Endothelial cell of umbilical vein (primary cell): Measurements from ENCODE around the gene DZIP3. TPM values are rescaled to one million over a fixed set of nuclear protein-coding genes. Genes with fewer than 3 reads are reported as not detected.

ENCODE experiments used
- BruUV-seq: library from RNA; stranded (reverse); fragments of 400-500 nt; replicated peaks from 2 replicates; lab custom pipeline; 2021; lab: Mats Ljungman, UMichigan
- CTCF ChIA-PET: fragments of 300-600, 350-600 bp; sonication (Branson Sonifier 250); formaldehyde crosslinking; loops from one replicate; lab custom pipeline; 2021; ENCODE audit warnings: antibody characterized with exemption, inconsistent platforms; lab: Charles Lee
- POLR2A ChIA-PET: fragments of 300-600, 350-600 bp; sonication (Branson Sonifier 250); formaldehyde crosslinking; loops from one replicate; lab custom pipeline; 2021; ENCODE audit warnings: antibody characterized with exemption, inconsistent platforms; lab: Charles Lee
- DNase-seq: peaks from one replicate; pipeline ENCODE4 v3.0.0-alpha.2; 2011; ENCODE audit warnings: low read depth, low spot score
- FAIRE-seq: peaks from 2 replicates; lab custom pipeline; 2011; peaks lifted over from hg19 to GRCh38; lab: Jason Lieb, UNC
- H2AFZ ChIP-seq: 2 replicates; pipeline ENCODE4 v1.6.0; 2012; ENCODE audit warnings: low read depth, low read length, control low read depth, inconsistent platforms
- H3K27ac ChIP-seq: 2 replicates; pipeline ENCODE4 v1.5.1; 2011; ENCODE audit warnings: low read depth, mild to moderate bottlenecking, control low read depth, low read length, moderate library complexity; ENCODE audit not compliant: insufficient read depth
- H3K27me3 ChIP-seq, 2 experiments: 2 replicates each; pipeline versions ENCODE4 v1.6.0 to v1.6.1; 2011; ENCODE audit warnings: low read length in 2 of 2, mixed read lengths in 1 of 2; ENCODE audit not compliant: control insufficient read depth in 2 of 2, insufficient read depth in 2 of 2
- H3K36me3 ChIP-seq, 2 experiments: 2 replicates in 1 of 2; 3 replicates in 1 of 2; pipeline ENCODE4 v1.5.1; 2011; ENCODE audit warnings: low read length in 2 of 2, mild to moderate bottlenecking in 1 of 2, moderate library complexity in 1 of 2; ENCODE audit not compliant: control insufficient read depth in 2 of 2, insufficient read depth in 2 of 2; ENCODE audit errors: extremely low read depth in 1 of 2
- H3K4me1 ChIP-seq: 3 replicates; pipeline ENCODE4 v1.5.1; 2011; ENCODE audit warnings: mild to moderate bottlenecking, low read length; ENCODE audit not compliant: control insufficient read depth, insufficient read depth; ENCODE audit errors: extremely low read depth
- H3K4me2 ChIP-seq: 2 replicates; pipeline ENCODE4 v1.6.1; 2011; ENCODE audit warnings: low read length, control low read depth, mixed read lengths; ENCODE audit not compliant: insufficient read depth
- H3K4me3 ChIP-seq, 3 experiments: fragments of 200-600 bp in 1 of 3; sonication (generic), shearing (Covaris generic) in 1 of 3; replicated peaks in 1 of 3; 2 replicates each; pipeline ENCODE4 v1.5.1; 2011 to 2016; ENCODE audit warnings: control low read depth in 3 of 3, low read length in 3 of 3, mild to moderate bottlenecking in 2 of 3, inconsistent platforms in 1 of 3, low read depth in 1 of 3, moderate library complexity in 1 of 3; ENCODE audit not compliant: insufficient read depth in 1 of 3
- H3K79me2 ChIP-seq: 2 replicates; pipeline ENCODE4 v1.6.0; 2012; ENCODE audit warnings: low read length, inconsistent platforms; ENCODE audit not compliant: control insufficient read depth, insufficient read depth
- H3K9ac ChIP-seq: replicated peaks from 2 replicates; pipeline ENCODE3; 2011; ENCODE audit warnings: low read length, control low read depth; ENCODE audit not compliant: insufficient read depth; ENCODE audit errors: extremely low read depth
- H3K9me1 ChIP-seq: replicated peaks from 3 replicates; pipeline ENCODE4 v1.6.0; 2011; ENCODE audit warnings: mild to moderate bottlenecking, low read length; ENCODE audit not compliant: control insufficient read depth, insufficient read depth; ENCODE audit errors: extremely low read depth
- H3K9me3 ChIP-seq: replicated peaks from 2 replicates; pipeline ENCODE4 v1.5.1; 2012; ENCODE audit warnings: low read length, inconsistent platforms; ENCODE audit not compliant: control insufficient read depth, insufficient read depth
- H4K20me1 ChIP-seq: replicated peaks from 2 replicates; pipeline ENCODE3; 2011; ENCODE audit warnings: mild to moderate bottlenecking, low read length; ENCODE audit not compliant: control insufficient read depth, insufficient read depth; ENCODE audit errors: extremely low read depth
- EZH2 ChIP-seq: IDR thresholded peaks from 2 replicates; pipeline ENCODE4 v1.6.1; 2012; ENCODE audit warnings: borderline replicate concordance, low read depth, mild to moderate bottlenecking, moderate library complexity, low read length, inconsistent platforms; ENCODE audit not compliant: severe bottlenecking
- FOS ChIP-seq: IDR thresholded peaks from 2 replicates; pipeline ENCODE4 v1.6.1; 2011; ENCODE audit warnings: mild to moderate bottlenecking, low read length, moderate library complexity, borderline replicate concordance; ENCODE audit not compliant: insufficient read depth
- GATA2 ChIP-seq: IDR thresholded peaks from 2 replicates; pipeline ENCODE4 v1.7.0; 2011; ENCODE audit warnings: low read depth, mild to moderate bottlenecking, moderate library complexity, mixed read lengths, low read length; ENCODE audit not compliant: insufficient read length, insufficient read depth
- JUN ChIP-seq: IDR thresholded peaks from 2 replicates; pipeline ENCODE4 v1.6.1; 2011; ENCODE audit warnings: borderline replicate concordance, low read depth; ENCODE audit not compliant: insufficient read length, insufficient read depth
- MAX ChIP-seq: IDR thresholded peaks from 2 replicates; pipeline ENCODE4 v1.6.1; 2011; ENCODE audit not compliant: insufficient read depth, insufficient read length
- MYC ChIP-seq: IDR thresholded peaks from one replicate; pipeline ENCODE4 v1.6.1; 2011; ENCODE audit warnings: mild to moderate bottlenecking, low read depth, low read length
- POLR2A ChIP-seq: IDR thresholded peaks from 2 replicates; pipeline ENCODE4 v1.6.1; 2012; ENCODE audit warnings: low read depth, mild to moderate bottlenecking, control low read depth, low read length
- POLR2AphosphoS5 ChIP-seq: IDR thresholded peaks from 2 replicates; pipeline ENCODE4 v1.6.1; 2012; ENCODE audit warnings: low read depth, mild to moderate bottlenecking, control low read depth, low read length, moderate library complexity; ENCODE audit not compliant: insufficient read depth
- dilution Hi-C: fragments of 300-500 bp; cut with MboI; formaldehyde crosslinking; loops from one replicate; pipeline ENCODE4 v1.15.0; 2019; ENCODE audit warnings: low sequenced_read_pairs; ENCODE audit not compliant: extremely low pct_ligation_motif_present
- intact Hi-C: fragments of 100-400 bp; cut with micrococcal nuclease; formaldehyde crosslinking; loops from one replicate; pipeline ENCODE4 v1.10.0; 2022
- polyA plus RNA-seq, 4 experiments: library from polyadenylated mRNA; depleted of rRNA in 3 of 4; stranded (reverse) in 3 of 4; unstranded in 1 of 4; fragments of >200 nt; gene quantifications; 2 replicates each; pipeline versions ENCODE4 v1.2.1 to v1.2.3, GENCODE V29; 2011 to 2012; ENCODE audit warnings: missing spikeins in 1 of 4
- total RNA-seq: library from RNA; stranded (reverse); gene quantifications from 2 replicates; pipeline ENCODE4 v1.2.3, GENCODE V29; 2021
- TF ChIP-seq, protein P1 (sequence below), 2 donors: IDR thresholded peaks; 1 replicate in 1 of 2; 2 replicates in 1 of 2; pipeline ENCODE4 v1.5.1; 2011; ENCODE audit warnings: low read length in 2 of 2, mild to moderate bottlenecking in 2 of 2, moderate library complexity in 2 of 2, control low read depth in 1 of 2, inconsistent platforms in 1 of 2, low read depth in 1 of 2; ENCODE audit not compliant: insufficient read depth in 1 of 2; ENCODE audit errors: extremely low read depth in 1 of 2

Gene DZIP3
- total and polyA plus RNA-seq, 2 donors (not counting 3 experiments of a cell fraction or from before 2014, with no cell fraction given) = 1.9 to 6.5 TPM

DNA sequence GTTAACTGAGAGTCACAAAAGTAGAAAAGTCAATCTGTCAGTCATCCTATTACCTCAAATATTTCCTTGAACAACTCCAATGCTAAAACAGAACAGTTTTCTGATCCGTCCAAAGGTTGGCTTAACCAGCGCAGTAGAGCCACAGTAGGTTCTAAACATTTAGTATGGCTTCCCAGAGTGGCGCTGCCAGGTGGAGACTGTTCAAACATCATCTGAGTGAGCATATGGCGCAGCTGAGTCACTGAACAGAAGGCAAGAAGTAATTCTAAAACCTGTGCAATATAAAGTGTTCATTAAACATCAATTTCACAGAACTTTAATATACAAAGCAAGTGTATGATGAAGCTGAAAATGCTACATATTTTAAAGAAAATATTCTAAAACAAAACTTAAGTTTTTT is 20.2 kb upstream of the DZIP3 start:
- H3K27ac ChIP-seq = no peak overlapping the region
- peaks cover 2% of the 10 kb centered on the region for H3K4me1 ChIP-seq
- no peak overlapping the region for H3K9ac ChIP-seq
- dilution Hi-C loops (no loop called here), intact Hi-C loops (no loop called here)
- BruUV-seq = no TSS peak
- CTCF ChIA-PET = interaction anchor here (0.6 kb wide), 1 partner anchor 909 kb away, joined by 3 read pairs; no protein-coding TSS in a partner anchor
- no peak overlapping the region for H3K4me2 ChIP-seq
- DNase-seq = no peak
- peaks cover 0 to 5% of the 10 kb centered on the region in 2 experiments for H3K36me3 ChIP-seq
- FAIRE-seq = no peak
- no peak overlapping the region for H3K4me3 ChIP-seq
- H2AFZ ChIP-seq = no peak overlapping the region
- no peaks in the 10 kb centered on the region for H3K79me2 ChIP-seq
- no peaks in the 10 kb centered on the region for H4K20me1 ChIP-seq
- no peak for TF ChIP-seq POLR2AphosphoS5
- TF ChIP-seq EZH2 = no peak
- no peak for TF ChIP-seq POLR2A
- TF ChIP-seq MAX = no peak
- TF ChIP-seq FOS = no peak
- no peak for TF ChIP-seq GATA2
- TF ChIP-seq MYC = no peak
- TF ChIP-seq, protein P1, sequence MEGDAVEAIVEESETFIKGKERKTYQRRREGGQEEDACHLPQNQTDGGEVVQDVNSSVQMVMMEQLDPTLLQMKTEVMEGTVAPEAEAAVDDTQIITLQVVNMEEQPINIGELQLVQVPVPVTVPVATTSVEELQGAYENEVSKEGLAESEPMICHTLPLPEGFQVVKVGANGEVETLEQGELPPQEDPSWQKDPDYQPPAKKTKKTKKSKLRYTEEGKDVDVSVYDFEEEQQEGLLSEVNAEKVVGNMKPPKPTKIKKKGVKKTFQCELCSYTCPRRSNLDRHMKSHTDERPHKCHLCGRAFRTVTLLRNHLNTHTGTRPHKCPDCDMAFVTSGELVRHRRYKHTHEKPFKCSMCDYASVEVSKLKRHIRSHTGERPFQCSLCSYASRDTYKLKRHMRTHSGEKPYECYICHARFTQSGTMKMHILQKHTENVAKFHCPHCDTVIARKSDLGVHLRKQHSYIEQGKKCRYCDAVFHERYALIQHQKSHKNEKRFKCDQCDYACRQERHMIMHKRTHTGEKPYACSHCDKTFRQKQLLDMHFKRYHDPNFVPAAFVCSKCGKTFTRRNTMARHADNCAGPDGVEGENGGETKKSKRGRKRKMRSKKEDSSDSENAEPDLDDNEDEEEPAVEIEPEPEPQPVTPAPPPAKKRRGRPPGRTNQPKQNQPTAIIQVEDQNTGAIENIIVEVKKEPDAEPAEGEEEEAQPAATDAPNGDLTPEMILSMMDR (IDR thresholded peaks at IDR 0.05; ENCODE audit: extremely low read depth in 1 of 2, insufficient read depth in 1 of 2, low read depth in 1 of 2, low read length in 2 of 2) = no peak
- TF ChIP-seq JUN = no peak
- POLR2A ChIA-PET = no interaction called here
- no peaks in the 10 kb centered on the region for H3K9me1 ChIP-seq
- no peaks in the 10 kb centered on the region for H3K27me3 ChIP-seq
- no peaks in the 10 kb centered on the region for H3K9me3 ChIP-seq
